ENCODE results near the gene AFAP1L1. TPM values are rescaled to one million over a fixed set of nuclear protein-coding genes. Genes with fewer than 3 reads are reported as not detected.

Gene AFAP1L1
- total and polyA plus RNA-seq, 2 donors from 2014 or later, result 4.8 to 14.8 TPM

GRCh38 chr5:149283626-149284480 is 12.2 kb downstream of the AFAP1L1 start:
- H3K9ac ChIP-seq (ENCODE audit: low read length in 3 of 3), result no peak overlapping the region
- no peak overlapping the region for H3K27ac ChIP-seq (ENCODE audit: low read depth in 2 of 2, low read length in 2 of 2)
- peaks cover 0 to 2% (median 0%) of the 10 kb centered on the region in 3 donors for H3K4me1 ChIP-seq (ENCODE audit: control insufficient read depth in 2 of 3, insufficient read depth in 2 of 3, low read depth in 1 of 3, low read length in 3 of 3)
- DNase-seq (peak in 1 of 5 donors; percentile 45), FAIRE-seq (no peak)
- H3K27me3 ChIP-seq (ENCODE audit: control insufficient read depth, insufficient read depth, low read length), result no peaks in the 10 kb centered on the region
- intact Hi-C loops (cut with DNase I), result no loop called here
- no peak for TF ChIP-seq CTCF (IDR thresholded peaks at IDR 0.05; ENCODE audit: borderline replicate concordance, extremely low read depth, insufficient read depth)
- no peak overlapping the region for H3K4me3 ChIP-seq (ENCODE audit: low read length in 3 of 3)
- no peaks in the 10 kb centered on the region for H3K36me3 ChIP-seq (ENCODE audit: control insufficient read depth in 2 of 3, insufficient read depth in 3 of 3, low read length in 3 of 3)
- no peaks in the 10 kb centered on the region for H3K9me3 ChIP-seq (ENCODE audit: control insufficient read depth in 2 of 3, insufficient read depth in 1 of 3, low read length in 3 of 3)

GRCh38 chr5:149284501-149284900 is 12.8 kb downstream of the AFAP1L1 start:
- TF ChIP-seq CTCF (IDR thresholded peaks at IDR 0.05; ENCODE audit: borderline replicate concordance, extremely low read depth, insufficient read depth), result no peak
- Histone ChIP-seq H3K4me3 (ENCODE audit: low read length in 3 of 3) (no peak overlapping the region), H3K4me1 (ENCODE audit: control insufficient read depth in 2 of 3, insufficient read depth in 2 of 3, low read depth in 1 of 3, low read length in 3 of 3) (peaks cover 0 to 2% (median 0%) of the 10 kb centered on the region in 3 donors), H3K36me3 (ENCODE audit: control insufficient read depth in 2 of 3, insufficient read depth in 3 of 3, low read length in 3 of 3) (no peaks in the 10 kb centered on the region), H3K9ac (ENCODE audit: low read length in 3 of 3) (no peak overlapping the region), H3K9me3 (ENCODE audit: control insufficient read depth in 2 of 3, insufficient read depth in 1 of 3, low read length in 3 of 3) (no peaks in the 10 kb centered on the region), H3K27me3 (ENCODE audit: control insufficient read depth, insufficient read depth, low read length) (no peaks in the 10 kb centered on the region), H3K27ac (ENCODE audit: low read depth in 2 of 2, low read length in 2 of 2) (peak overlapping the region in 1 of 2 donors; percentile 0)
- DNase-seq (no peak), FAIRE-seq (no peak)
- intact Hi-C loops (cut with DNase I), result no loop called here

DNA sequence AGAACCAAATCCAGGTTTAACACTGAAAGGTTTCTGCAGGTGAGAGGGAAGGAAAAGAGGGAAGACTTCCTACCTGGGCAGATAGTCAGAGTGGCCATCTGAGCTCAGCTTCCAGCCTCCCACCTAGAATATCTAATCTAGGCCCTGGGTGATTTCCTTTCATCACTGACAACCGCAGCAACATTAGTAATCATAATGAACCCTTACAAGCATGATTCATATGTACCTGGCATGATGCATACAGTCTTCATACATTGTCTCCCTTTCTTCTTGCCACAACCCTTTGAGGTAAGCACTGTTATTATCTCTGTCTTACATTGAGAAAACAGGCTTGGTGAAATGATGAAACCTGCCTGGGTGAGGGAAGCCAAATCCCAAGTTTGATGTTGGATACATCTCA is 13.5 kb downstream of the AFAP1L1 start:
- DNase-seq, result no peak
- intact Hi-C loops (cut with DNase I), result no loop called here
- peak overlapping the region in 1 of 2 donors; percentile 0 for H3K27ac ChIP-seq (ENCODE audit: low read depth in 2 of 2, low read length in 2 of 2)
- H3K9ac ChIP-seq (ENCODE audit: low read length in 3 of 3), result no peak overlapping the region
- H3K4me3 ChIP-seq (ENCODE audit: low read length in 3 of 3), result no peak overlapping the region
- H3K4me1 ChIP-seq (ENCODE audit: control insufficient read depth in 2 of 3, insufficient read depth in 2 of 3, low read depth in 1 of 3, low read length in 3 of 3), result no peaks in the 10 kb centered on the region
- H3K36me3 ChIP-seq (ENCODE audit: control insufficient read depth in 2 of 3, insufficient read depth in 3 of 3, low read length in 3 of 3), result no peaks in the 10 kb centered on the region
- no peak for FAIRE-seq
- no peak for TF ChIP-seq CTCF (IDR thresholded peaks at IDR 0.05; ENCODE audit: borderline replicate concordance, extremely low read depth, insufficient read depth)
- H3K9me3 ChIP-seq (ENCODE audit: control insufficient read depth in 2 of 3, insufficient read depth in 1 of 3, low read length in 3 of 3), result no peaks in the 10 kb centered on the region
- no peaks in the 10 kb centered on the region for H3K27me3 ChIP-seq (ENCODE audit: control insufficient read depth, insufficient read depth, low read length)

Measured in kidney (tissue), 14 donors.